Measurements from ENCODE around the gene EYS. TPM values are rescaled to one million over a fixed set of nuclear protein-coding genes. Genes with fewer than 3 reads are reported as not detected.
"Not testable (repeated sequence)": the region's sequence is repeated elsewhere in the genome, so short reads cannot be mapped to it uniquely, and the experiment has no call there.

The EYS gene
- total and polyA plus RNA-seq, 8 donors: 0.24 to 0.85 (median 0.55) TPM

- ATAC-seq: no peak
- TF ChIP-seq CTCF (IDR thresholded peaks at IDR 0.05): no peak
- H3K4me3 ChIP-seq: no peak overlapping the region
- H3K36me3 ChIP-seq: no peaks in the 10 kb centered on the region
- DNase-seq: no peak
- H3K4me1 ChIP-seq: no peaks in the 10 kb centered on the region
- no peak overlapping the region for H3K27ac ChIP-seq
- H3K9me3 ChIP-seq: no peaks in the 10 kb centered on the region
- intact Hi-C loops (cut with DNase I): no loop called here
- no peaks in the 10 kb centered on the region for H3K27me3 ChIP-seq
Measured at GRCh38 chr6:64252256-64252655, 1454.8 kb downstream of the EYS start.

GRCh38 chr6:64250126-64250525 is 1456.9 kb downstream of the EYS start:
- no peaks in the 10 kb centered on the region for H3K9me3 ChIP-seq
- no peaks in the 10 kb centered on the region for H3K4me1 ChIP-seq
- no peaks in the 10 kb centered on the region for H3K36me3 ChIP-seq
- no peak overlapping the region for H3K4me3 ChIP-seq
- intact Hi-C loops (cut with DNase I): no loop called here
- TF ChIP-seq CTCF (IDR thresholded peaks at IDR 0.05): no peak
- DNase-seq: no peak
- no peak overlapping the region for H3K27ac ChIP-seq
- no peak for ATAC-seq
- H3K27me3 ChIP-seq: no peaks in the 10 kb centered on the region

GRCh38 chr6:64249115-64249514 is 1457.9 kb downstream of the EYS start:
- Histone ChIP-seq H3K27ac (no peak overlapping the region), H3K36me3 (no peaks in the 10 kb centered on the region), H3K4me3 (no peak overlapping the region), H3K4me1 (no peaks in the 10 kb centered on the region), H3K9me3 (no peaks in the 10 kb centered on the region), H3K27me3 (no peaks in the 10 kb centered on the region)
- intact Hi-C loops (cut with DNase I): no loop called here
- ATAC-seq (no peak), DNase-seq (no peak)
- no peak for TF ChIP-seq CTCF (IDR thresholded peaks at IDR 0.05)

GRCh38 chr6:64243618-64244017 is 1463.4 kb downstream of the EYS start:
- intact Hi-C loops (cut with DNase I): no loop called here
- ATAC-seq (no peak), DNase-seq (no peak)
- peaks cover 0 to 9% of the 10 kb centered on the region in 2 donors for H3K9me3 ChIP-seq
- H3K27me3 ChIP-seq: no peaks in the 10 kb centered on the region
- no peak overlapping the region for H3K4me3 ChIP-seq
- no peaks in the 10 kb centered on the region for H3K36me3 ChIP-seq
- no peak for TF ChIP-seq CTCF (IDR thresholded peaks at IDR 0.05)
- H3K27ac ChIP-seq: no peak overlapping the region
- no peaks in the 10 kb centered on the region for H3K4me1 ChIP-seq

GRCh38 chr6:64238908-64239307 is 1468.1 kb downstream of the EYS start:
- H3K27ac ChIP-seq; intact Hi-C loops (cut with DNase I); H3K36me3 ChIP-seq; H3K4me3 ChIP-seq; DNase-seq; H3K27me3 ChIP-seq; H3K4me1 ChIP-seq; ATAC-seq: not testable (repeated sequence)
- H3K9me3 ChIP-seq: peaks cover 0 to 11% of the 10 kb centered on the region in 2 donors

GRCh38 chr6:64238071-64238470 is 1469.0 kb downstream of the EYS start:
- Histone ChIP-seq H3K4me1 (no peaks in the 10 kb centered on the region), H3K27ac (no peak overlapping the region), H3K4me3 (no peak overlapping the region), H3K27me3 (no peaks in the 10 kb centered on the region), H3K9me3 (peaks cover 0 to 11% of the 10 kb centered on the region in 2 donors), H3K36me3 (no peaks in the 10 kb centered on the region)
- DNase-seq (no peak), ATAC-seq (no peak)
- intact Hi-C loops (cut with DNase I): no loop called here
- TF ChIP-seq CTCF (IDR thresholded peaks at IDR 0.05): no peak

All from left lung (tissue), 10 donors.